G401 (cell line): ENCODE results near the gene RABGAP1L. TPM values are rescaled to one million over a fixed set of nuclear protein-coding genes. Genes with fewer than 3 reads are reported as not detected.
"Not testable (repeated sequence)": the region's sequence is repeated elsewhere in the genome, so short reads cannot be mapped to it uniquely, and the experiment has no call there.

Source experiments
- DNase-seq: peaks from one replicate; pipeline ENCODE4 v3.0.0-alpha.2; 2015; ENCODE audit warnings: low spot score
- in situ Hi-C: cut with HindIII; loops from 2 replicates; pipeline ENCODE4 v1.10.0; 2016; ENCODE audit warnings: low sequenced_read_pairs, mixed read lengths
- total RNA-seq: library from RNA; depleted of rRNA; stranded (reverse); fragments of >200 nt; shearing (Covaris generic); gene quantifications from 2 replicates; pipeline ENCODE4 v1.2.3, GENCODE V29; 2014

Gene RABGAP1L
- total RNA-seq, 1 experiment from 2014 or later: 23.3 TPM

DNA sequence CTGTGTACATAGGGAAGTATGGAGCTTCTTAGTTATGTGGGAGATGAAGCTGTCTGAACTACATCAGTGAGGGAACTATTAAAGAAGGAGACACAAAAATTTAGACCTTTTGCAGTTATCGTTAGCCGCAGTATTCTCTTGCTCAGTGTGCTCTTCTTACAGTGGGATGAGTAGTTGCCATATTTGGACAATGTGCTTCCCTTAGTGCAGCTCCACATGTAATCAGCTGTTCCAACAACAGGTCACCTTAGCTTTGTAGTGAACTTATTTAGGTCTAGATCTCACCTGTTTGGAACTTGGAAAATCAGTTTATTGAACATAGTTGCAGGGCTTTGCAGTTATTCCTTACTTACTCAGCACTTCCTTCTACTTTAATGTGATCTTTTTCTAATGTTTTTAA lies 306.5 kb downstream of the RABGAP1L start:
- no peak for DNase-seq
- in situ Hi-C loops: no loop called here

DNA sequence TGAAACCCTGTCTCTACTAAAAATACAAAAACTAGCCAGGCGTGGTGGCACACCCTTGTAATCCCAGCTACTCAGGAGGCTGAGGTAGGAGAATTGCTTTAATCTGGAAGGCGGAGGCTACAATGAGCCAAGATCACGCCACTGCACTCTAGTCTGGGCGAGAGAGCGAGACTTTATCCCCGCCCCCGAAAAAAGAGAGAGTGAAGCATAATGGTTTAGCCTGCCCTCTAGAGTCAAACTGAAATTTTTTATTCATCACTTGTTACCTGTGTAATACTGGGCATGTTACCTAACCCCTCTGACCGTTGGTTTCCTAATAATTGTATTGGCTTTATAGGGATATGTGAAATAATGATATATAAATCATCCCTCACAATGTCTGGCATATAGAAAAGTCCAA lies 307.3 kb downstream of the RABGAP1L start:
- DNase-seq: no peak
- in situ Hi-C loops: no loop called here

DNA sequence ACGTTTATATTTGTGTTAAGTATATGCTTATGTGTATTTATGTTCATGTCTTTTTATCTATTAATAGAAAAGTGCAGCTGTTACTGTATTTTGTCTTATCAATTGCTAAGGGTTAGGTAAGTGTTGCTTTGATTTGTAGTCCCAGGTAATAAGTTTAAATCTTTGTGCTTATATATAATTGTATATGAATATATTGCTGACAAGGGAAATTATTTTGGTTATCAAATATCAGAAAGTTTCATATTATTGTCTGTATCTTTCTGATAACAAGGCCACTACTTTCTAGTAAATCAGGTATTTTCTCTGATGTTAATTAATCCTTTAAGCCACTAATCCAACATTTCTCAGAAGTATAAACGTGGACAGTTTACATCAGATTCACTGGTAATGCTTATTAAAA lies 309.7 kb downstream of the RABGAP1L start:
- no peak for DNase-seq
- in situ Hi-C loops: no loop called here

DNA sequence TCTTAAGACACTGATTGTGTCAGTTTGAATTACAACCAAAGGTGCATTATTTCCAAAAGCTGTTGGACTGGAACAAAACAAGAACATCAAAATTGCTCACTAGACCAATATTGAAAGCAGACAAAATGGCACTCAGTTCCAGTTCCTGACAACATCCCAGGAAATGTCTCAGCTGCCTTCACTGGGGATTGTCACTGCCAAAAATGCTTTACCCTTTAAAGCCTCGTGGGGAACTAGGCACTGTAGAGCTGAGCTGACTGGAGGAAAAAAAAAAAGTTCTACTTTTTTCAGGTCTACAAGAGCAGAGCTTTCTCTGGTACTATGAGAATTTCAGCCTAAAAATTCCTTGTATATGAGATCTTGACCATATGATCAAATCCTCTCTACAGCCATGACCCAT lies 310.4 kb downstream of the RABGAP1L start:
- in situ Hi-C loops: no loop called here

DNA sequence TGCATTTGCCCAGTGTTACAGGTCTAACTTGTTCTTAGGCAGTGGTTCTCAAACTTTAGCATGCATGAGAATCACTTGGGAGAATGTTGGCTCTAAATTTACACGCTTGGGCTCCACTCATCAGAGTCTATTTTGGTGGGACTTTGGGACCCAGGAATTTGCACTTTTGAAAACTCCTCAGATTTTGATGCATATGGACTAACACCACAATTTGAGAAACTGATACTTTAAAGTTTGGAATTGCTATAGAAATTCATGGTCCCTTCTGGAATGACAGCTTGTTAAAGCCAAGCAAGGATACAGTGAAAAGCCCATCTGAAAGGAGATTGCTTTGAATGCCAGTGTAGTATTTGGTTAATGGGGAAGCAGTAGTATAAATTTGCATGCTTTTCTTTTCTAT lies 320.0 kb downstream of the RABGAP1L start:
- in situ Hi-C loops: no loop called here

More for the DNA sequence above, 310.4 kb downstream of the RABGAP1L start:
- DNase-seq: peak; percentile 40

DNA sequence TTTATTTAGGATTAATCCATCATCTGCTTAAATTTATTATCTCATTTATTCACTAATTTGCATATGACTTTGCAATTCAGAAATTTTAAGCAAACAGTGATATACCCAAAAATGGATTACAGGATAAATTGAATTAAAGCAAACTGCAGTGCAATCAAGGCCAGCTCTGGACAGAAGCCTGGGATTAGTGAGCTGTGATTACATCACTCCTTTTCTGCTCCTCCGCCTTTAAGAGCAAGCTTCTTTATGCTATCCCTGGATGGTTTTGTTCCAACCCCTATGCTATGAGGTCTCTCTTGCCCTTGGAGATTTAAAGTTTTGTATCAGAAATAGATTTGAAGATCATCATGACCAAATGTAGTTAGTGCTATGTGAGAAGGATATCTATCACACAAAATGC lies 321.0 kb downstream of the RABGAP1L start:
- in situ Hi-C loops: no loop called here
- peak; percentile 36 for DNase-seq

More for the DNA sequence above, 320.0 kb downstream of the RABGAP1L start:
- DNase-seq: no peak

DNA sequence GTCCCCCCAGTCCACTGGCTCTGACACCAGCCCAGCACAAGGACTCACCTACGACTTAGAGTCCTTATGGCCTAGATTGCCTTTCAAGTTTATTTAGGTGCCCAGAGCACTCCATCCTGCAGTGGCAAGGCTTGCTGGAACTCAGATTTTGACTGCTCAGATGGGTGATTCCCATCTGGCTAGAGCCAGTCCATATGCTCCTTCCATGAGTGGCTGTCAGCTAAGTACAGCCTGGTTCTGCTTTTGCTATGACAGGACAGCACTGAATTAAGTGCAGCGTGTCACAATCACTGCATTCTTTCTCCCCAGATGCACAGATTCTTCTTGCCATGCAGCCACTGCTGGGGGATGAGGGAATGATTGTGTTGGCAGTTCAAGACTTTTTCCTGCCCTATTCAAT lies 332.3 kb downstream of the RABGAP1L start:
- in situ Hi-C loops: no loop called here
- peak; percentile 40 for DNase-seq

DNA sequence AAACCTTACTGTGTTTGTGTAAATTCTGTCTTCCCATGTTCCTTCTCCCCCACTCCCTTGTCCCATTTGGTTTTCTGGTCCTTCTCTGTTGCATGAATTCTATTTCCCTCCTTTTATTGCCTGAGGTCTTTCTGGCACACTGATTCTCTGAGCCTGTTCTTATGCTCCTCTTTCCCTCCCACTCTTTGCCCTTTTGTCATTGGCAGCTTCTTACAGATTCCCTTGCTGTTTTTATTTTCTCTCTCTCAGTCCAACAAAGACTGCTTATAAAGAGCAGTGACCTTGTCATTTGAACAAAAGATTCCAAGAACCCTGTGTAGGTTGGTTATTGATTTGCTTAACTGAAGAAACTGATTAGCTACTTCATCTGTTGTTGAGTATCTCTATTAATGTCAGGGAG lies 338.2 kb downstream of the RABGAP1L start:
- DNase-seq: peak; percentile 56
- in situ Hi-C loops: no loop called here

DNA sequence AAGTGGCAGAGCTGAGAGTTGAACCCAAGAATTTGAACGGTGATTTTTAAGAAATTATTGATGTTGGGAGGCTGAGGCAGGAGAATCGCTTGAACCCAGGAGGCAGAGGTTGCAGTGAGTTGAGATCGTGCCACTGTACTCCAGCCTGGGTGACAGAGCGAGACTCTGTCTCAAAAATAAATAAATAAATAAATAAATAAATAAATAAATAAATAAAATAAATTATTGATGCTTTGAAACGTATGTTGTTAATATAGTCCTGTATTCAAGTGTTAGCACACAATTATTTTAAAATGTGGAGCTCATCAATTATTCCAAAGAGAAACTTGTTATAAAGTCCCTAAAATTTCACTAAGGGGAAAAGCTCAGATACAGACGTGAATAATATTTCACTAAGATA lies 357.4 kb downstream of the RABGAP1L start:
- in situ Hi-C loops: not testable (repeated sequence)

DNA sequence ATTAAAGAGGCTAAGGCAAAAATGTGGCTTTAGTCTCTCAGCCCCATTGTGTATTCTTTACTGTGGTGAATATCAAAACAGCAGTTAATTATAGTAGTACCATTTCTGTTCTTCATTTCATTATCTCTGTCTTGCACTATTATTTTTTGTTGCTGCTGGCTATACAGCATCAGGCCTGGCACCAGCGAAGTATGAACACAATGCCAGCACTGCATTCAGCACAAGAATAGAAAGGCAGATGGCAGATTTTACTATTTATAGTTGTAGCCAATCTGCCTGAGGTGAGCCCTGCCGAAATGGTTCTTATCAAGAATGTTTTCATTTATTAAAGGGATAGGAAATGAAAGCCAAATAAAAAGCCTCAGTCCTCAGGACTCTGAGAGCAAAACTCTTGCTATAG lies 360.5 kb downstream of the RABGAP1L start:
- in situ Hi-C loops: no loop called here
- DNase-seq: peak; percentile 97

More for the DNA sequence above, 357.4 kb downstream of the RABGAP1L start:
- DNase-seq: not testable (repeated sequence)

DNA sequence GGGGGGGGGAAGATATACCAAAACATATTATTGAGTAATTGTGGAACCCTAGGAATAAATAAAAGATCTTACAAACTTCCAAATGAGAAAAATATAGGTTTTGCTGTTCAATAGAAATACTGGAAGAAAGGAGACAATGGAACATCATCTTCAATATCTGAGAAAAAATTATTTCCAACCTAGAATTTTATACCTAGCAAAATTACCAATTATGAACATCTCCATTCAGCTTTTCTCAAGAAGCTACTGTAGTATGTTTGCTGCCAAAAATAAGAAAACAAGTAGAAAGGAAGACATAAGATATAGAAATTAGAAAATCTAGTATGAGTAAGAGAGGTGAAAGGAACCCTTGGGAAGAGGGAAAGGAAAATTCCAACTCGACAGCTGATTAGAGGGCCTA lies 372.4 kb downstream of the RABGAP1L start:
- DNase-seq: no peak
- in situ Hi-C loops: no loop called here

DNA sequence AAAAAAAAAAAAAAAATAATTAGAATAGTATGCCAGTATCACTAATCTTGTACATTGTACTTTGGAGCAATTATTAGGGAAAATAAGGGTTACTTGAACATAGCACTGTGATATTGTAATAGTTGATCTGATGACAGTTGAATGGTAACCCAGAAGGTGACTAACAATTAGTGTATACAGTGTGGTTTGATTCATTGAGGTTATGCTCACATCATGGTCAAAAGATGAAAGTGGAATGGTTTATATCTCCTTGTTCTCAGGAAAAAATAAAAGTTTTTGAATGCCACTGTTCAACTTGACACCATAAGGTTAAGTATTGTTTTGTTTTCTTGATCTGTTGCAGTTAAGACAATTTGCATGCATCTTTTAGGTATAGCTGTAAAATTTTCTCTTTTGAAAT lies 375.5 kb downstream of the RABGAP1L start:
- in situ Hi-C loops: no loop called here

DNA sequence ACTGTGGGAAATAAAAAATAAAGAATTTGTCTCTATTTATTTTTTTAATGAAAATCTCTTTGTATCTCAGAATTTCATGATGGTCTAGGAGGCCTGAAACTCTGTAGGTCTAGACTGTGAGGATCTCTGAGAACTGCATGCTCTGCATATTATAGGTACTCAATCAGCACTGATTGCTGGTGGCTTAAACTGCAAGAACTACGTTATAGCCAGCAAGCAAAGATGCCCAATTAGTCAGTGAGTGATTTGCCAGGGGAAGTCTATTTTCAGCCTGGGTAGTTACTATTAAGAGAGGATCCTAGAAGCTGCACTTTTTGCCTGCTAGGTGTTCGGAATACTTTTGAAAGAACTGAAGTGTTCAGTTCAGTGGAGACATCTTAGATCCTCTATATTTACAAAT lies 375.9 kb downstream of the RABGAP1L start:
- in situ Hi-C loops: no loop called here
- no peak for DNase-seq

More for the DNA sequence above, 375.5 kb downstream of the RABGAP1L start:
- DNase-seq: no peak

DNA sequence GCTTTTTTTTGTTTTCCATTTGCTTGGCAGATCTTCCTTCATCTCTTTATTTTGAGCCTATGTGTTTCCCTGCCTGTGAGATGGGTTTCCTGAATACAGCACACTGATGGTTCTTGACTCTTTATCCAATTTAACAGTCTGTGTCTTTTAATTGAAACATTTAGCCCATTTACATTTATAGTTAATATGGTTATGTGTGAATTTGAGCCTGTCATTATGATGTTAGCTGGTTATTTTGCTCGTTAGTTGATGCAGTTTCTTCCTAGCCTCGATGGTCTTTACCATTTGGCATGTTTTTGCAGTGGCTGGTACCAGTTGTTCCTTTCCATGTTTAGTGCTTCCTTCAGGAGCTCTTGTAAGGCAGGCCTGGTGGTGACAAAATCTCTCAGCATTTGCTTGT lies 384.1 kb downstream of the RABGAP1L start:
- in situ Hi-C loops, DNase-seq: not testable (repeated sequence)

DNA sequence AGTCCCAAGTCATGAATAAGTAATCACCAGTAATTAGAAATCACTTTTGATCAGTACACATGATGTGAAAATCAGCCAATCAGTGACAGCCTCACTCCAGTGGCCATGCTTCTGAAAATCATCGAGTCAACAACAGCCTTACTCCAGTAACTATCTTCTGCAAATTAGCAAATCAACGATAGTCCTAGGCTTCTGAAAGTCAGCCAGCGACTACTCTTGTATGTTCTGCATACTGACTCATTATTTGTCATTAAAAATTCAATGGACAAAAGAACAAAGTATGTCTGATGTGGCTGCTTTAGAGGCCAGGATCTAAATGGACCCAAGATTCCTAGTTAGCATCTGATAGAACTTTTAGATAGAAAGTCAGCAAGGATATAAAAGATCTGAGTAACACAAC lies 391.0 kb downstream of the RABGAP1L start:
- DNase-seq: no peak
- in situ Hi-C loops: no loop called here

DNA sequence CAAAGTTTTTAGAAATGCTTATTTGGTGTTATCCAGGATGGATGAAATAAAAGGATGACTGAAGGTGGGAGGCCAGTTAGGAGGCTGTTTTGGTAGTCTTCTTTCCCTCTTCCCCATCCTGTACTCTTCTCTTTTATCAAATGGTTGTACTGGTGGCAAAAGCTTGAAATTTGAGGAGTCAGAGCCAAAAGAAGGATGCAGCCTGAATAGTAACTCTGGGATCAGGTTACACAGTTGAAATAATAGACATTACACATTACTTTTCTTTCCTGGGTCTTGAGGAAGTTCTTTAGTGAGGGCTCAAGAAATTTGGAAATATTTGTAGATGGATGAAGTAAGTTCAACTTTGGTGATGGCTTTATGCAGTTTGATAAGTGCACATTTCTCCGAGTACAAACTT lies 397.1 kb downstream of the RABGAP1L start:
- DNase-seq: no peak
- in situ Hi-C loops: no loop called here

DNA sequence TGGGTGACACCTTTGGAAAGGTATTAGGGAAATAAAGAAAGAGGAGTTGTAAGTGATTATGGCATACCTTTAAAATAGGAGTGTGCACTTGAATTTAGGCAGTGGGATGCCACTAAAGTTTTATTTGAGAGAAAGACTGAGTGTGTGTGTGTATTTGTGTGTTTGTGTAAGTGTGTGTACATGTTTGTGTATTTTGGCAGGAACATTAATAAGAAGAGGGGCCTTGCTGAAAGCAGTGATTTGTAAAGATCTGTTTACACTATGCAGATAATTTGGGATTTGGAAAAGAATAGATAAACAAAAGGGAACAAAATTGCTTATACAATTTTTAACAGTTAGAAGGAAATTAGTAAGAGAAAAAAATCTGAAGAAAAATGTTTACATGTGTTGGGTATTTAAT lies 409.2 kb downstream of the RABGAP1L start:
- DNase-seq: no peak
- in situ Hi-C loops: no loop called here

DNA sequence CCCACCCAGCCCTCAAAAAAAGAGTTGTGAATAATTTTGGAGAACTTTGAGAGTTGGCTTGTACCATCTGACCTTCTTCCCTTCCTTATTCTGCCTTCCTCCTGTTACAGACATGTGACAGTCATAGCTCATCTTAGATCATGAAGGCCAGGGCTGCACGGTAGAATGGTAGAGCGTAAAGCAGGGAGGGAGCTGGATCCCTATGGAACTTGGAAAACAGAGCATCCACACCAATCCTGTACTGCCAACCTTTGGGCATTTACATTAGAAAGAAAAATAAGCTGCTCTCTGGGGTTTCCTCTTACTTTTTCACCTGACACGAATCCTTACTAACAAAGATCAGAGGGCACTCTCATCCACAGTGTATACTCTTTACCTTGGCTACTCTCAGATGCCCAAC lies 409.9 kb downstream of the RABGAP1L start:
- no peak for DNase-seq

DNA sequence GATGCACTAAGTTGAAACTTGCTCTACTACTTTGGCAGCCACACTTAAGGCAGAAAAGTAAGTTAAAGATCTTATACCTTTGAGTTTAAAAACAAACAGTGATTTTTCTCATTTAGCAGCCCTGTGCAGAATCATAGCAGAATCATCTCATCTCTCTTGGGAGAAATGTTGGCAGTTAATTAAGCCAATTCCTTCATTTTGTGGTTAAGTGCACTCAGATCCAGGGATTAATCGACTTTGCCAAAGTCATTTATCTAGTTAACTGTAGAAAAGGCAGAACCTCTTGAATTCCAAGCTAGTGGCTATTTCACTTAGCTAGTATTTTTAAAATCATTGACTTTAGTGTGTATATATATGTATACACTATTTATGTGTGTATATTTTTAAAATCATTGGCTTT lies 413.5 kb downstream of the RABGAP1L start:
- in situ Hi-C loops: no loop called here
- no peak for DNase-seq

More for the DNA sequence above, 409.9 kb downstream of the RABGAP1L start:
- in situ Hi-C loops: no loop called here

DNA sequence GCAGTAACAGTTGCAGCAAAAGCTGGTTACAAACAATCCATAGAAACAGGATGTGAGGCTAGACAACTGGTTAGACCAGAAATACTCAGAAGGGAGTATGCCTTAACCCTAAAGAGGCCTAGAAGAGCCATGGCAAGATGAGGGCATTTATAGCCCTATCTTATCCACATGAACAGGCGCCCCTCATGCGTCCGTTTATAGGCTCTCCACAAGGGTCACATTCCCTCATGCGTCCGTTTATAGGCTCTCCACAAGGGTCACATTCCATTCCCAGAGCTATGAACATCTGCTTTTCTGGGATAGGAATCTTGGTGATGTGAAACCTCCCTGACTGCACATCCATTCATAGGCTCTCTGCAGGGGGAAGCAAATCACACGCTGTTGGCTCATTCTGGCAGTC lies 416.8 kb downstream of the RABGAP1L start:
- DNase-seq, in situ Hi-C loops: not testable (repeated sequence)

DNA sequence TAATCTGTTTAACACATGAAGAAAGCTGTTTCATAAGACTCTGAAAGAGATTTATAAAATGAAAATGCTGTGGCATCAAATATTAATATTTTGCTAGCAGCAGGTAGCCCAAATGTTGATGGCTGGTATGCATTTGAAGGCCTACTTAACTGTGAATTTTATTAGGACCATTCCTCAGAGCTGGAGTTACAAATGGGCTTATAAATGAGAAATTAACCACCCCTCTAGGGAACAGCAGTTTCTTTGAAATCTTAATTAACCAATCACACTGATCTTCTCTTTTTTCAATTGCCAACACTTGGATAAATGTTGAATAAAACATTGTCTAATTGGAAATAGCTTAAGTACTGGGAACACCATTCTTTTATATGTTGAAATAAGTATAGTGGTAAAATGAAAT lies 418.4 kb downstream of the RABGAP1L start:
- no peak for DNase-seq
- in situ Hi-C loops: no loop called here

DNA sequence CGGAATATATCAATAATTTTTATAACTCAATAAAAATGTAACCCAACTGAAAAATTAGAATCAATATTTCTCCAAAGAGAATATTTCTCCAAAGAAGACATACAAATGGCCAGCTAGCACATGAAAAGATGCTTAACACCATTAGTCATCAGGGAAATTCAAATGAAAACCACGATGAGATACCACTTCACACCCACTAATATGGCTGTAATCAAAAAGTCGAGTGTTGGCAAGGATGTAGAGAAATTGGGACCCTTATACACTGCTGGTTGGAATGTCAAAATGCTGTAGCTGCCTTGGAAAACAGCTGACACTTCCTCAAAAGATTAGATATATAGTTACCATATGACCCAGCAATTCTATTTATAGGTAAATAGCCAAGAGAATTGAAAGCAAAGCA lies 421.5 kb downstream of the RABGAP1L start:
- in situ Hi-C loops: no loop called here
- DNase-seq: no peak
